NCI-H128 (cell line): Measurements from ENCODE around the gene PCDH9.
"Not testable (repeated sequence)": the region's sequence is repeated elsewhere in the genome, so short reads cannot be mapped to it uniquely, and the experiment has no call there.

Experiments used
- DNase-seq: peaks from one replicate; lab custom pipeline; 2025; ENCODE audit not compliant: unreplicated experiment; lab: John Stamatoyannopoulos, UW

Gene PCDH9

GRCh38 chr13:67131393-67131792, 98.7 kb downstream of the PCDH9 start:
- no peak for DNase-seq

- no peak for DNase-seq
These were observed 99.7 kb downstream of the PCDH9 start for GRCh38 chr13:67130444-67130843.

GRCh38 chr13:67128136-67128535, 102.0 kb downstream of the PCDH9 start:
- no peak for DNase-seq

DNA sequence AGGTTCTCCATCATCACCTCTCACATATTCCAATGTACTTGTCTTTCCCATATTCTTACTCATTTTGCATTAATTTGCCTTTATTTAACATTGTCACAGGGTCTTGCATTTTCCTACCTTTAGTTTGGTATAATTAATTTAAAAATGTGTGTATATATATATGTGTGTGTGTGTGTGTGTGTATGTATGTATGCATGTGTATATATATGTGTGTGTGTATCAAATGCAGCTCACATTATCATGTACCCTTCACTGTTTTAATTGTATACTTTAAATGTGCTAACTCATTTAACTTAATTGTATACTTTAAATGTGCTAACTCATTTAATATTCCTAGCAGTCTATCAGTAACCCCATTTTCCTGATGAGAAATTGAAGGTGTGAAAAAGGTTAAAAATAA, 104.5 kb downstream of the PCDH9 start:
- DNase-seq = no peak

- DNase-seq = no peak
These were observed 107.0 kb downstream of the PCDH9 start for GRCh38 chr13:67123165-67123564.

DNA sequence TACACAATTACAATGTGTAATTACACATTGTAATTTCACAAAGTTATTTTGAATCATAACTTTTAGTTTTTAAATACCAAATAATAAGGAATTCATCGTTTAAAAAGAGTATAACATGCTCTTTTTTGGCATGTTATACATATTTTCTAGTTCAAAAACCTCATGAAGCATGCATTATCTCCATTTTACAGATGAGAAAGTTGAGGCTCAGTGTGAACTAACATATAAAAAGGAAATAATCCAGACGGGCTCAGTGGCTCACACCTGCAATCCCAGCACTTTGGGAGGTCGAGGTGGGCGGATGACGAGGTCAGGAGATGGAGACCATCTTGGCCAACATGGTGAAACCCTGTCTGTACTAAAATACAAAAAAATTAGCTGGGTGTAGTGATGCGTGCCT, 107.9 kb downstream of the PCDH9 start:
- DNase-seq = no peak

- no peak for DNase-seq
These were observed 109.1 kb downstream of the PCDH9 start for GRCh38 chr13:67120872-67121531.

GRCh38 chr13:67119481-67119894, 110.6 kb downstream of the PCDH9 start:
- DNase-seq = no peak

GRCh38 chr13:67118277-67118676, 111.9 kb downstream of the PCDH9 start:
- no peak for DNase-seq

GRCh38 chr13:67117010-67117550, 113.1 kb downstream of the PCDH9 start:
- DNase-seq = no peak

GRCh38 chr13:67107979-67108378, 122.2 kb downstream of the PCDH9 start:
- DNase-seq = no peak

- DNase-seq = no peak
These were observed 123.6 kb downstream of the PCDH9 start for GRCh38 chr13:67106502-67107057.

GRCh38 chr13:67101730-67102467, 128.2 kb downstream of the PCDH9 start:
- DNase-seq = no peak

DNA sequence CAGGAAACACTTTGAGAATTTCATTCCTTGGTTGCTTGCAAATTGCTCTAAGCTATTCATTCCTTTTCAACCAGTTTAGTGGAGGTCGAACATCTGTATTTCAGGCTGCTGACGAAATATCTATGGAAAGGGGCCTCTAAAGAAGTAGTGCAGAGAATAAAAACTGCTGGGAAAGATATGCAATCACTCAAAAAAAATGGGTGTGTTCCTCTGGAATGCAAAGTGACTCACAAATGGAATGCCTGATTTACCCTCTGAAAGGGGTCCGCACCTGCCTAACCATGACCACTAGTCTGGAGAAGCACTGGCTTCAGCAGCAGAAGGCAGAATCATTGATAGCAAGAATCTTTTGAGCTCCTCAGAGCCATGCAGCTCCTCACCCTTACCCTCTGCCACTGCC, 129.4 kb downstream of the PCDH9 start:
- no peak for DNase-seq

DNA sequence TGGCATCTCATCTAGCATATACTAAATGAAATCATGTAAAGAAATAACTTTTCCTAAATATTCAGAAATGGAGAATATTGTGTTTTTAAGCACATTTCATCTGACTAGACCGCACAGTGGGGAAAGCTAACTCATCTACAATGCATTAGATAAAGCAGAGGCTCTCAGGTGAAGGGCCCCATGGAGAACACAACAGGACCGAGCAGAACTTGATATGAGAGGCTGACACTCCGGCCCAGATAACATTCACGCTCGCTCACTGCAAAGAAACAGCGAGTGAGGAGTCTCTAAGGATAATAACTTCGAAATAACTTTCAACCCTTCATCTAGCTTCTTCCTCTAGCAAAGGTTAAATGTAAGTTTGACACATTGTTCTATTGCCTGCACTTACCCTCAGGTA, 130.6 kb downstream of the PCDH9 start:
- DNase-seq = no peak

GRCh38 chr13:67097892-67098452, 132.2 kb downstream of the PCDH9 start:
- DNase-seq = no peak

DNA sequence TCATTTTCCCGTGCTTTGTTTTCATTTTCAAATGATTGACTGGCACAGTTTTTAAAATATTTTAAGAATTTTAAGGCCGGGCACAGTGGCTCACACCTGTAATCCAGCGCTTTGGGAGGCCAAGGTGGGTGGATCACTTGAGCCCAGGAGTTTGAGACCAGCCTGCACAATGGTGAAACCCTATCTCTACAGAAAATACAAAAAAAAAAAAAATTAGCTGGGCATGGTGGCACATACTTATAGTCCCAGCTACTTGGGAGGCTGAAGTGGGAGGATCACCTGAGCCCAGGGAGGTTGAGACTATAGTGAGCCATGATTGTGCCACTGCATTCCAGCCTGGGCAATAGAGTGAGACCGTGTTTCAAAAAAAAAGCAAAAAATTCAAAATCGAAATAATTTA, 133.2 kb downstream of the PCDH9 start:
- not testable (repeated sequence) for DNase-seq

DNA sequence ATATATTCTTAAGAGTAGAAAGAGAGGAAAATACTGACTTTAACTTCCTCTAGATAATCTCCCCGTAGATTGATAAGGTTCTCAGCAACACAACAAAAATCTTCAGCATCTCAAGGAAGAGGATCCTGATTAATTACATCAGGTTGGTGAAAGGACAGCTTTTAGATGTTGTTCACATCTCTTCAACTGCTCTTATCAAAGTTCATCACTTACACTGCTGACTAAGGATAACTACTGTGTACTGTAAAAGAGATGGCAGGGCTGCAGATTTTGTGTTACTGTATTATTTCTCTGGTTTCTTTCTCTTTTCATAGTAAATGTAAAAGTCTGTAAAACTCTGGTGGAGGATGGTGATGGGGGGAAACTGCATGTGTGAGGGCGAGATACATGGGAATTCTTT, 133.7 kb downstream of the PCDH9 start:
- no peak for DNase-seq

DNA sequence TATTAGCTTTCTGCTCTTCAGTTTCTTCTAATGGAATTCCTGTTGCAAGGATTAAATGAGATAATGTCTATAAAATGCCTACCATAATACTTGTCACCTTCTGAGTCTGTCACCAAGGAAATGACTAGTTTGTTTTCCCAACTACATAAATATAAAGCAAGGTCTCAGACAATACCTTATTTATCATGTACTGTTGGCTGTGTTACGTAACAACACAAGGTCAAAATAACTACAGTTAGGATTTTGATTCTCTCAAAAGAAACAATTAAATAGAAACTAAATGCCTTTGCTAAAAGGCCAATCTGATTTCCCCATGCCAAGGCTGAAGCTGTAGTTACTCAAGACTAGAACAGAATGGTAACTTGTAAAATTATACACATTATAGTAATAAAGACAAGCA, 134.5 kb downstream of the PCDH9 start:
- no peak for DNase-seq

DNA sequence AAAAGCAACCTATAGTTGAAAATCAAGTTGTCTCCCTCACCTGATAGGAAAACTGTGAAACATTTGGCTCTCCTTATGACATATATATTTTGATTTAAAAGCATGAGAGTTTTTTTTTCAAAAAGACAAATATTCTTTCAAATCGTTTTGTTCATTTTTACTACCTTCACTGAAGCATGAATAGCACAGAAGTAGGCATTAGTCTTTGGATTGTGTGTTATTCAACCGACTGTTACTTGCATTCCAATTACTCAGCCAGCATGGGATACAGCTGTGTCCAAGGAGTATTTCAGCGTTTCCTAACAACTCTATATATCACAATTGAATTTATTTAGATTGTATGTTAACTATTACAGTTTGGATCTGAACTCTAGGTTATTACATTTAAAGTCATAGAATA, 135.2 kb downstream of the PCDH9 start:
- DNase-seq = no peak

DNA sequence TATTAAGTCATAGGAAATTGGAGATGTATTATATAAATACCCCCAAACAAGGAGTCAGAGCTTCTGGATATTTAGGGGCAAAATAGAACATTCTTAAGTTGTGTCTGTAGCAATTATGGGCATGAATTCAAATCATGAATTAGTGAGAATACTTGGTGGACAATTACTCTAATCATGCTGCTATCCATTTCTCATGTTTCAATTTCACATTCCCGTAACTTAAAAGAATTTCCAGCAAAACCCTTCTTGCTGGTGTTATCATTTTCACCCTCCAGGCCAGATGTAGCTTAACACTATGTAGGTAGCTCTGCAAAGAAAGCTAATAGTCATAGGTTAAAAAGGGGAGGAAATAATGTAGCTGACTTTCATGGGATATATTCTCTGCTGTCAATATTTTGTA, 136.1 kb downstream of the PCDH9 start:
- no peak for DNase-seq

DNA sequence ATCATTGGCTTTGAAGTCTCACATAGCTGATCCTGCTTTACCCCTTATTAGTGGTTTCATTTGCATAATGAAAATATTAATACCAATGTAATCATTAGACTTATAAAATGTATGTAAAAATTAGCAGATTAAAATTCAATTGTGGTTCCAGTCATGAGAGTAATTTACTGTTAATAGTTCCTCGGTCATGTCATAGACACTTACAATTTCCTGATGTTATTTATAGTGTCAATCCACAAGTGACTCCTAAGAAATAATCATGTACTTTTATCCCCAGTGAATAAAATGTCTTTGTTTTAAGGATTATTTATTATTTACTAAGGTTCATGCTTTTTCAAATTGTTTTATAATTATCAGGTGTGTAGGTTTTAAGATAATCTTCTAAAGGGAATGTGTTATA, 138.5 kb downstream of the PCDH9 start:
- DNase-seq = no peak
